ENCODE results near the gene BRI3.
A peak's percentile ranks its signal among the peaks of the same experiment; 100 is the strongest.

BRI3 gene

GRCh38 chr7:98280791-98281756 is at the start of gene BRI3:
BRI3 (plus strand) TSS chr7:98281686; CDS start chr7:98281796, 110 bp downstream.
- peak; percentile 97 for DNase-seq

- no peak for DNase-seq
Observed at GRCh38 chr7:98232263-98232585, 49.3 kb upstream of the BRI3 start.

- no peak for DNase-seq
Observed at GRCh38 chr7:98232799-98233198, 48.7 kb upstream of the BRI3 start.

GRCh38 chr7:98233219-98234070 is 48.0 kb upstream of the BRI3 start:
- DNase-seq = no peak

GRCh38 chr7:98234429-98235147 is 46.9 kb upstream of the BRI3 start:
- no peak for DNase-seq

- no peak for DNase-seq
Observed at GRCh38 chr7:98235901-98236300, 45.6 kb upstream of the BRI3 start.

GRCh38 chr7:98236355-98237185 is 44.9 kb upstream of the BRI3 start:
- DNase-seq = no peak

GRCh38 chr7:98238076-98238475 is 43.4 kb upstream of the BRI3 start:
- DNase-seq = no peak

GRCh38 chr7:98238976-98239375 is 42.5 kb upstream of the BRI3 start:
- DNase-seq = no peak

- DNase-seq = peak; percentile 39
Observed at GRCh38 chr7:98240961-98241673, 40.4 kb upstream of the BRI3 start.

- no peak for DNase-seq
Observed at GRCh38 chr7:98241674-98242241, 39.7 kb upstream of the BRI3 start.

- DNase-seq = no peak
Observed at GRCh38 chr7:98242342-98242741, 39.1 kb upstream of the BRI3 start.

- no peak for DNase-seq
Observed at GRCh38 chr7:98242934-98243333, 38.6 kb upstream of the BRI3 start.

- no peak for DNase-seq
Observed at GRCh38 chr7:98244871-98245270, 36.6 kb upstream of the BRI3 start.

- DNase-seq = no peak
Observed at GRCh38 chr7:98248156-98248555, 33.3 kb upstream of the BRI3 start.

GRCh38 chr7:98249106-98249505 is 32.4 kb upstream of the BRI3 start:
- DNase-seq = no peak

- DNase-seq = no peak
Observed at GRCh38 chr7:98250789-98251188, 30.7 kb upstream of the BRI3 start.

- DNase-seq = no peak
Observed at GRCh38 chr7:98251231-98251600, 30.3 kb upstream of the BRI3 start.

- DNase-seq = peak; percentile 94
Observed at GRCh38 chr7:98251601-98252424, 29.7 kb upstream of the BRI3 start, which contains the start of gene TECPR1. TECPR1 (minus strand) TSS chr7:98252232; CDS start chr7:98246146, 6,086 bp downstream.

- no peak for DNase-seq
Observed at GRCh38 chr7:98252425-98253054, 28.9 kb upstream of the BRI3 start.
